Calu3 (cell line): ENCODE data around the gene SLC12A6. TPM values are rescaled to one million over a fixed set of nuclear protein-coding genes. Genes with fewer than 3 reads are reported as not detected.

Experiments
- BruUV-seq: library from RNA; stranded (reverse); fragments of 400-500 nt; replicated peaks from 2 replicates; lab custom pipeline; 2021; lab: Mats Ljungman, UMichigan
- CTCF ChIA-PET: fragments of 300-600 bp; sonication (Branson Sonifier 250); formaldehyde crosslinking; loops from one replicate; lab custom pipeline; 2022; ENCODE audit warnings: antibody characterized with exemption; lab: Charles Lee
- DNase-seq: peaks from one replicate; pipeline ENCODE4 v3.0.0; 2022
- H3K27ac Mint-ChIP-seq: one replicate; pipeline ENCODE4 v1.8.0; 2022; ENCODE audit warnings: mixed read lengths; ENCODE audit not compliant: unreplicated experiment
- H3K27me3 Mint-ChIP-seq: one replicate; pipeline ENCODE4 v1.8.0; 2022; ENCODE audit warnings: mixed read lengths; ENCODE audit not compliant: unreplicated experiment
- H3K36me3 Mint-ChIP-seq: one replicate; pipeline ENCODE4 v1.8.0; 2022; ENCODE audit warnings: mild to moderate bottlenecking, moderate library complexity, mixed read lengths; ENCODE audit not compliant: insufficient read depth, unreplicated experiment
- H3K4me1 Mint-ChIP-seq: one replicate; pipeline ENCODE4 v1.8.0; 2022; ENCODE audit warnings: mild to moderate bottlenecking, low read depth, mixed read lengths; ENCODE audit not compliant: unreplicated experiment
- H3K4me3 Mint-ChIP-seq: one replicate; pipeline ENCODE4 v1.8.0; 2022; ENCODE audit warnings: mild to moderate bottlenecking, low read depth, moderate library complexity, mixed read lengths; ENCODE audit not compliant: unreplicated experiment
- H3K9me3 Mint-ChIP-seq: one replicate; pipeline ENCODE4 v1.8.0; 2022; ENCODE audit warnings: low read depth, mixed read lengths; ENCODE audit not compliant: unreplicated experiment
- intact Hi-C: fragments of 100-400 bp; cut with micrococcal nuclease; formaldehyde crosslinking; loops from one replicate; pipeline ENCODE4 v1.10.0; 2022; ENCODE audit not compliant: unreplicated experiment
- total RNA-seq: library from RNA; stranded (reverse); gene quantifications from 2 replicates; pipeline ENCODE4 v1.2.3, GENCODE V29; 2022
- TF ChIP-seq, protein P1 (sequence below): fragments of 200-600 bp; IDR thresholded peaks from one replicate; pipeline ENCODE4 v1.8.0; 2022; ENCODE audit warnings: antibody characterized with exemption; ENCODE audit not compliant: unreplicated experiment

The SLC12A6 gene
- total RNA-seq, 1 experiment from 2014 or later = 3.8 TPM

DNA sequence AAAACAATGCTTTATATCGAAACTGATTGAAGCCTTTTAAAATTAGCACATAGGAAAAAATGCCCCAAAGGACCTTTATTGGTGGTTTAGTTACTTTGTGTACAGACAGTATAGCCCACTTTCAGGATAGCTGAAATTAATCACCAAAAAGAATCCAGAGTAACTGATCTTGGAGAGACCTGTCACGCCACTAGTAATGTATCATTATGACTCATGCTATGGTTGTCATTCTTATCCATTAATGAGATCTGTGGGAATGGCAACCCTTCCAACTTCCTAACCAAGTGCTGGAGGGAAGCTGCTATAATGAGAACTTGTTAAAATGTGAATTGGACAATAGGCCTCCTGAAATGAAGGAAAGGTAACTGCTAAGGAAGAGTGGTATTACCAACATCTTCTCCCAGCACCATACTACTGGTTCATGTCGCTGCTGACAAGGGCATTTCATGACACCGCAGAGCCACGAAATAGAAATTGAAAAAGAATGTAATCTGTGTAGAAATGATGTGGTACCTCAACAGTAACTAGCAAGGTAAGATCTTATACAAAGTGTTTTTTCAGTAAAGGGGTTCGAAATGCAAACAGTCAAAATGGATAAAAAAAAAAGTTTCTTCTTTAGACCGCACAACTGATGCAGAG lies 119.9 kb downstream of the SLC12A6 start:
- CTCF ChIA-PET = no interaction called here
- no peak overlapping the region for H3K27ac Mint-ChIP-seq
- no peaks in the 10 kb centered on the region for H3K4me1 Mint-ChIP-seq
- intact Hi-C loops = no loop called here
- H3K27me3 Mint-ChIP-seq = no peaks in the 10 kb centered on the region
- DNase-seq = no peak
- no peak overlapping the region for H3K4me3 Mint-ChIP-seq
- H3K36me3 Mint-ChIP-seq = no peaks in the 10 kb centered on the region
- no peaks in the 10 kb centered on the region for H3K9me3 Mint-ChIP-seq
- TF ChIP-seq, protein P1, sequence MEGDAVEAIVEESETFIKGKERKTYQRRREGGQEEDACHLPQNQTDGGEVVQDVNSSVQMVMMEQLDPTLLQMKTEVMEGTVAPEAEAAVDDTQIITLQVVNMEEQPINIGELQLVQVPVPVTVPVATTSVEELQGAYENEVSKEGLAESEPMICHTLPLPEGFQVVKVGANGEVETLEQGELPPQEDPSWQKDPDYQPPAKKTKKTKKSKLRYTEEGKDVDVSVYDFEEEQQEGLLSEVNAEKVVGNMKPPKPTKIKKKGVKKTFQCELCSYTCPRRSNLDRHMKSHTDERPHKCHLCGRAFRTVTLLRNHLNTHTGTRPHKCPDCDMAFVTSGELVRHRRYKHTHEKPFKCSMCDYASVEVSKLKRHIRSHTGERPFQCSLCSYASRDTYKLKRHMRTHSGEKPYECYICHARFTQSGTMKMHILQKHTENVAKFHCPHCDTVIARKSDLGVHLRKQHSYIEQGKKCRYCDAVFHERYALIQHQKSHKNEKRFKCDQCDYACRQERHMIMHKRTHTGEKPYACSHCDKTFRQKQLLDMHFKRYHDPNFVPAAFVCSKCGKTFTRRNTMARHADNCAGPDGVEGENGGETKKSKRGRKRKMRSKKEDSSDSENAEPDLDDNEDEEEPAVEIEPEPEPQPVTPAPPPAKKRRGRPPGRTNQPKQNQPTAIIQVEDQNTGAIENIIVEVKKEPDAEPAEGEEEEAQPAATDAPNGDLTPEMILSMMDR = no peak
- BruUV-seq = no TSS peak

DNA sequence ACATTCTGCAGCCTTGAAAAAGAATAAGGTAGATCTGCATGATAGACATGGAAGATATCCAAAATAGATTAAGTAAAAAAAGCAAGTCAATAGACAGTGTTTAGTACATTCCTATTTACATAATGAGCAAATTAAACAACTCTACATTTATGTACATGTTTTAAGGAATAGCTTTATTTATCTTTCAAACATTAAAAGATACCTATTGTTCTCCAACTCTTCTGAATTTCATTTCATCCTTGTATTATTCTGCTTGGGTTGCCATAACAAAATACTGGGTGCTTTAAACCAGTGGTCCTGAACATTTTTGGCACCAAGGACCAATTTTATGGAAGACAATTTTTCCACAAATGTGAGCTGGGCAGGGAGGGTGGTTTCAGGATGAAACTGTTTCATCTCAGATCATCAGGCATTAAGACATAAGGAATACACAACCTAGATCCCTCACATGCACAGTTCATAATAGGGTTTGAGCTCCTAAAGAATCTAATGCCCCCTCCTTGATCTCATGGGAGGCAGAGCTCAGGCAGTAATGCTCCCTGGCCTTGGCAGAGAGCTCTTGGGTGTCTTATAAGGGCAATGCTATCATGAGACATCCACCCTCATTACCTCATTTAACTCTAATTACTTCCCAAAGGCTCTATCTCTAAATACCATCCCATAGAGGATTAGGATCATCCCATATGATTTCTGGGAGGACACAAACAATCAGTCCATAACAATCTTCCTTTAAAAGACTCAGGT lies 120.9 kb downstream of the SLC12A6 start:
- H3K27ac Mint-ChIP-seq = no peak overlapping the region

DNA sequence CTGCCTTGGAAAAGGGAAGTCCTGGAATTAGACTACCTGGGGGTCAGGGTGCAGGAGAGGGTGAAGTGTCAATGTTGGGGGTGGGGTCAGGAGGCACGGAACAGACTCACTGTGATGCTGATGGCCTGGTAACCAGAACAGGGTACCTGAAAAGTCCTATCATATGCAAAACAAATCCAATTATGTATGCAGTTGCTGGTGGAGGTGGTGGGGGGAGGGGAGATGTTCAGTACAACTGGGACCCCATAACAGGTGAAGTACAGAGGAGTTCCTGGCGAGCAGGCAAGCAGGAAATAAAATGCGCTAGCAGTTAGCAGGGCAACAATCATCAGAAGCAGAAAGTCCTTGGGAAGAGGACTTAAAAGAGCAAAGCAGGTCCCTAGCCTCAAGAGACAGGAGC lies 123.4 kb downstream of the SLC12A6 start:
- CTCF ChIA-PET = no interaction called here
- no peaks in the 10 kb centered on the region for H3K9me3 Mint-ChIP-seq
- DNase-seq = no peak
- intact Hi-C loops = loop anchor here (5.0 kb wide), 1 partner anchor 152 kb away; no protein-coding TSS in a partner anchor
- H3K27ac Mint-ChIP-seq = no peak overlapping the region
- BruUV-seq = no TSS peak
- no peaks in the 10 kb centered on the region for H3K27me3 Mint-ChIP-seq
- no peaks in the 10 kb centered on the region for H3K4me1 Mint-ChIP-seq
- H3K36me3 Mint-ChIP-seq = no peaks in the 10 kb centered on the region
- H3K4me3 Mint-ChIP-seq = no peak overlapping the region
- TF ChIP-seq, protein P1 = no peak

More for the DNA sequence above, 120.9 kb downstream of the SLC12A6 start:
- Mint-ChIP-seq H3K9me3 (no peaks in the 10 kb centered on the region), H3K4me1 (no peaks in the 10 kb centered on the region), H3K4me3 (no peak overlapping the region), H3K27me3 (no peaks in the 10 kb centered on the region), H3K36me3 (no peaks in the 10 kb centered on the region)
- TF ChIP-seq, protein P1 = no peak
- CTCF ChIA-PET = no interaction called here
- no peak for DNase-seq
- no TSS peak for BruUV-seq
- intact Hi-C loops = no loop called here

GRCh38 chr15:34213690-34214089 lies 123.9 kb downstream of the SLC12A6 start:
- Mint-ChIP-seq H3K4me1 (no peaks in the 10 kb centered on the region), H3K27ac (no peak overlapping the region), H3K9me3 (no peaks in the 10 kb centered on the region), H3K4me3 (no peak overlapping the region), H3K27me3 (no peaks in the 10 kb centered on the region), H3K36me3 (no peaks in the 10 kb centered on the region)
- no peak for DNase-seq
- intact Hi-C loops = loop anchor here (5.0 kb wide), 1 partner anchor 151 kb away; no protein-coding TSS in a partner anchor
- CTCF ChIA-PET = no interaction called here
- BruUV-seq = no TSS peak
- TF ChIP-seq, protein P1 = no peak
